Mesenchymal stem cell (in vitro differentiated cells and primary cell): Measurements from ENCODE around the gene USP4.

Experiments used
- DNase-seq: peaks from one replicate; pipeline ENCODE4 v3.0.0-alpha.2; 2013
- H2AFZ ChIP-seq: one replicate; pipeline ENCODE4 v1.6.1; 2013; ENCODE audit warnings: low read depth, mild to moderate bottlenecking, control low read depth, inconsistent platforms, low read length, moderate library complexity
- H2AK5ac ChIP-seq: 2 replicates; pipeline ENCODE4 v1.6.1; 2013; ENCODE audit warnings: low read length, moderate library complexity, mild to moderate bottlenecking, inconsistent platforms; ENCODE audit not compliant: severe bottlenecking
- H2BK120ac ChIP-seq: one replicate; pipeline ENCODE4 v1.6.1; 2013; ENCODE audit warnings: low read depth, mild to moderate bottlenecking, inconsistent platforms, low read length, moderate library complexity
- H2BK12ac ChIP-seq, 2 experiments: one replicate each; pipeline ENCODE4 v1.6.1; 2013; ENCODE audit warnings: inconsistent platforms in 2 of 2, low read length in 2 of 2, mild to moderate bottlenecking in 2 of 2, moderate library complexity in 2 of 2, control low read depth in 1 of 2
- H2BK15ac ChIP-seq: one replicate; pipeline ENCODE4 v1.6.1; 2013; ENCODE audit warnings: mild to moderate bottlenecking, low read depth, inconsistent platforms; ENCODE audit not compliant: poor library complexity, severe bottlenecking
- H2BK5ac ChIP-seq: 2 replicates; pipeline ENCODE4 v1.6.1; 2013; ENCODE audit warnings: low read depth, mild to moderate bottlenecking, low read length, control low read depth, inconsistent platforms; ENCODE audit not compliant: poor library complexity, severe bottlenecking
- H3K14ac ChIP-seq, 2 experiments: one replicate each; pipeline ENCODE4 v1.6.1; 2013; ENCODE audit warnings: inconsistent platforms in 2 of 2, low read length in 2 of 2, control low read depth in 1 of 2, mild to moderate bottlenecking in 1 of 2, moderate library complexity in 1 of 2
- H3K18ac ChIP-seq, 2 experiments: one replicate each; pipeline ENCODE4 v1.6.1; 2013; ENCODE audit warnings: inconsistent platforms in 2 of 2, low read length in 2 of 2, control low read depth in 1 of 2, low read depth in 1 of 2, mild to moderate bottlenecking in 1 of 2
- H3K23ac ChIP-seq, 2 experiments: one replicate each; pipeline ENCODE4 v1.6.1; 2013; ENCODE audit warnings: inconsistent platforms in 2 of 2, low read length in 2 of 2, mild to moderate bottlenecking in 2 of 2, moderate library complexity in 2 of 2, control low read depth in 1 of 2
- H3K27ac ChIP-seq: 2 replicates; pipeline ENCODE4 v1.5.1; 2013; ENCODE audit warnings: mild to moderate bottlenecking, moderate library complexity, low read length, control low read depth, inconsistent platforms; ENCODE audit not compliant: poor library complexity, severe bottlenecking
- H3K27me3 ChIP-seq, 2 experiments: 2 replicates each; pipeline versions ENCODE4 v1.6.1 to v1.7.0; 2013; ENCODE audit warnings: low read length in 2 of 2, mild to moderate bottlenecking in 2 of 2, moderate library complexity in 2 of 2, control low read depth in 1 of 2, inconsistent platforms in 1 of 2; ENCODE audit not compliant: control insufficient read depth in 1 of 2, insufficient read depth in 1 of 2
- H3K36me3 ChIP-seq, 2 experiments: 2 replicates each; pipeline versions ENCODE4 v1.6.1 to v1.7.0; 2013; ENCODE audit warnings: low read length in 2 of 2, control low read depth in 1 of 2, inconsistent platforms in 1 of 2, low read depth in 1 of 2, mild to moderate bottlenecking in 1 of 2; ENCODE audit not compliant: insufficient read depth in 2 of 2, control insufficient read depth in 1 of 2
- H3K4ac ChIP-seq, 2 experiments: one replicate each; pipeline ENCODE4 v1.6.1; 2013; ENCODE audit warnings: inconsistent platforms in 2 of 2, low read length in 2 of 2, mild to moderate bottlenecking in 2 of 2, moderate library complexity in 2 of 2, control low read depth in 1 of 2, low read depth in 1 of 2
- H3K4me1 ChIP-seq: 2 replicates; pipeline ENCODE4 v1.6.1; 2013; ENCODE audit warnings: low read depth, low read length, control low read depth; ENCODE audit not compliant: control insufficient read depth, insufficient read depth
- H3K4me2 ChIP-seq: 2 replicates; pipeline ENCODE4 v1.6.1; 2013; ENCODE audit warnings: low read length, mild to moderate bottlenecking, inconsistent platforms; ENCODE audit not compliant: poor library complexity, severe bottlenecking
- H3K4me3 ChIP-seq, 2 experiments: 2 replicates each; pipeline versions ENCODE4 v1.5.1 to v1.7.0; 2013; ENCODE audit warnings: low read length in 2 of 2, mild to moderate bottlenecking in 2 of 2, control low read depth in 1 of 2, low read depth in 1 of 2; ENCODE audit not compliant: insufficient read depth in 1 of 2
- H3K79me1 ChIP-seq: replicated peaks from 2 replicates; pipeline ENCODE4 v1.6.1; 2013; ENCODE audit warnings: mild to moderate bottlenecking, control low read depth, low read length, inconsistent platforms; ENCODE audit not compliant: poor library complexity, severe bottlenecking
- H3K9ac ChIP-seq: 2 replicates; pipeline ENCODE4 v1.7.0; 2013; ENCODE audit warnings: mild to moderate bottlenecking, low read length, moderate library complexity
- H3K9me3 ChIP-seq: 2 replicates; pipeline ENCODE4 v1.7.0; 2013; ENCODE audit warnings: mild to moderate bottlenecking, low read length; ENCODE audit not compliant: control insufficient read depth
- H4K8ac ChIP-seq: one replicate; pipeline ENCODE4 v1.6.1; 2013; ENCODE audit warnings: inconsistent platforms, mild to moderate bottlenecking, low read length, moderate library complexity
- H4K91ac ChIP-seq: one replicate; pipeline ENCODE4 v1.6.1; 2013; ENCODE audit warnings: mild to moderate bottlenecking, low read length, inconsistent platforms
- WGBS: methylation state at CpG from one replicate; pipeline ENCODE4 v1.1.7; 2013; ENCODE audit warnings: mixed read lengths; 5-methylcytosine and 5-hydroxymethylcytosine counted together

Gene USP4

DNA sequence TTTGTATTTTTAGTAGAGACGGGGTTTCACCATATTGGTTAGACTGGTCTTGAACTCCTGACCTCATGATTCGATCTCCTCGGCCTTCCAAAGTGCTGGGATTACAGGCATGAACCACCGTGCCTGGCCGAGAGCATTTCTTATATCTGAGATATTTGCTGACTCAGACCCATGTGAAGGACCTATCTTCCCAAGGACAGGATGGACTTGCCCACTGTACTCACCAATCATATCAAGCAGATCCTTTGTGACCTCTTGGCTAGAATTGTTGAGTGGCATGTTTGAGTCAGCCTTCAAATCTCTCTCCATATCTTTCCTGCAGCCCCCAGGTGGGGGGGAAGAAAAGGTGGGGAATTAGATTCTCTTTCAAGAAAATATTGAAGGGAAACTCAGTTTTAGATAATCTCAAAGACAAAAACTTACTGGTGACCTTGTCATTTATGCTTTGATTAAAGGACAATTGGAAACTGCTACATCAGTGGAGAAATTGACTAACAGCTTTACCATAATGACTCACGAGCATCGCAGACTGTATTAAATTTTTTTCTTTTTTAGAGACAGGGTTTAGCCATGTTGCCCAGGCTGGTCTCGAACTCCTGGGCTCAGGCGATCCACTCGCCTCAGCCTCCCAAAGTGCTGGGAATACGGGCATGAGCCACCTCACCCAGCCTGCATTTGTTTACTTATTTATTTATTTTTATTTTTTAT lies 65.9 kb downstream of the USP4 start:
- Histone ChIP-seq H3K9ac (no peak overlapping the region), H3K27ac (no peak overlapping the region), H4K8ac (no peak overlapping the region), H3K9me3 (no peaks in the 10 kb centered on the region), H3K36me3 (peaks cover 29 to 30% of the 10 kb centered on the region in 2 experiments), H3K4ac (no peak overlapping the region), H3K4me3 (no peak overlapping the region), H3K18ac (no peak overlapping the region), H2AK5ac (no peak overlapping the region), H3K23ac (no peak overlapping the region), H2BK120ac (no peak overlapping the region), H3K4me1 (peaks cover 8% of the 10 kb centered on the region), H3K4me2 (no peak overlapping the region), H2AFZ (no peak overlapping the region), H3K27me3 (no peaks in the 10 kb centered on the region), H3K14ac (no peak overlapping the region), H2BK15ac (no peak overlapping the region), H4K91ac (no peak overlapping the region), H2BK12ac (no peak overlapping the region), H2BK5ac (no peak overlapping the region), H3K79me1 (peaks cover 1% of the 10 kb centered on the region)
- 97% methylated on average over 10 of the region's 11 CpGs for WGBS
- DNase-seq = no peak

DNA sequence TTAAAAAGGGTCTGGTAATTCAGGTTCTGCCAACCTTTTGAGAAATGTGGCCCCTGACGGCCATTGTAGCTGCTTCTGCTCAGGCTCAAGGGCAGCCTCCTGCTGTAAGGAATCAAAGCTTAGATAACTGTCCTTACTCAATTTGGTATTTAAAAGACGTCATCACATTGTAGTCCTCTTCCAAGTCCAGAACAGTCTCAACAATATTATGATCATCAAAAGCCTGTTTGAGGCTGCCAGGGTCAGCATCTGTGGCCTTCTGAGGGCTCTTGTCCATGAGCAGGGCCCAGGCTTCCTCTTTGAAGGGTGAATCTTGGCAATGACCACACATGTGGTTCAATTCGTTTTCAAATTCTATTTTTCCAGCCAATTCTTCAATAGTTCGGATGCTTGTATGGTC lies 68.8 kb downstream of the USP4 start:
- Histone ChIP-seq H3K18ac (no peak overlapping the region), H2AK5ac (no peak overlapping the region), H2BK12ac (no peak overlapping the region), H3K4me3 (no peak overlapping the region), H3K27ac (no peak overlapping the region), H3K4me1 (peaks cover 4% of the 10 kb centered on the region), H3K9me3 (no peaks in the 10 kb centered on the region), H2BK120ac (no peak overlapping the region), H2AFZ (no peak overlapping the region), H4K91ac (no peak overlapping the region), H4K8ac (no peak overlapping the region), H3K4me2 (no peak overlapping the region), H2BK15ac (no peak overlapping the region), H2BK5ac (no peak overlapping the region), H3K27me3 (no peaks in the 10 kb centered on the region), H3K14ac (no peak overlapping the region), H3K4ac (no peak overlapping the region), H3K23ac (no peak overlapping the region), H3K9ac (no peak overlapping the region), H3K79me1 (peaks cover 1% of the 10 kb centered on the region), H3K36me3 (peaks cover 11 to 16% of the 10 kb centered on the region in 2 experiments)
- 98% methylated on average over 4 of the region's 4 CpGs for WGBS
- no peak for DNase-seq

DNA sequence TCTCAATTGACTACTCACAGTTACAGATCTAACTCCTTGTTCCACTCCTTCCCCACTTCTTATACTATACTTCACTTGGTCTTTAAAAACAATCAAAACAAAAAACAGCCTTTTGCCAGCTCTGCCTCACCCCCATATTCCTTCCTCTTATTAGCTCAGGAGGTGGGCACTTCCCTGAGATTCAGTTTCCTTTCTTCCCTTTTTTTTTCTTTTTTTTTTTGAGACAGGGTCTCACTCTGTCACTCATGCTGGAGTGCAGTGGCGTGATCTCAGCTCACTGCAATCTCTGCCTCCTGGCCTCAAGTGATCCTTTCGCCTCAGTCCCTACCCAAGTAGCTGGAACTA lies 69.7 kb downstream of the USP4 start:
- H3K36me3 ChIP-seq = peaks cover 11 to 16% of the 10 kb centered on the region in 2 experiments
- no peak overlapping the region for H2BK12ac ChIP-seq
- no peak overlapping the region for H4K8ac ChIP-seq
- H3K4ac ChIP-seq = no peak overlapping the region
- H3K23ac ChIP-seq = no peak overlapping the region
- H3K27ac ChIP-seq = no peak overlapping the region
- peaks cover 4% of the 10 kb centered on the region for H3K4me1 ChIP-seq
- no peak overlapping the region for H2AFZ ChIP-seq
- H3K14ac ChIP-seq = no peak overlapping the region
- no peak for DNase-seq
- no peak overlapping the region for H3K18ac ChIP-seq
- WGBS = 100% methylated on average over 2 of the region's 2 CpGs
- no peaks in the 10 kb centered on the region for H3K27me3 ChIP-seq
- H2BK120ac ChIP-seq = no peak overlapping the region
- H2BK5ac ChIP-seq = no peak overlapping the region
- H3K4me3 ChIP-seq = no peak overlapping the region
- no peak overlapping the region for H2BK15ac ChIP-seq
- no peaks in the 10 kb centered on the region for H3K9me3 ChIP-seq
- no peak overlapping the region for H3K9ac ChIP-seq
- H3K4me2 ChIP-seq = no peak overlapping the region
- H4K91ac ChIP-seq = no peak overlapping the region
- peaks cover 1% of the 10 kb centered on the region for H3K79me1 ChIP-seq
- no peak overlapping the region for H2AK5ac ChIP-seq

DNA sequence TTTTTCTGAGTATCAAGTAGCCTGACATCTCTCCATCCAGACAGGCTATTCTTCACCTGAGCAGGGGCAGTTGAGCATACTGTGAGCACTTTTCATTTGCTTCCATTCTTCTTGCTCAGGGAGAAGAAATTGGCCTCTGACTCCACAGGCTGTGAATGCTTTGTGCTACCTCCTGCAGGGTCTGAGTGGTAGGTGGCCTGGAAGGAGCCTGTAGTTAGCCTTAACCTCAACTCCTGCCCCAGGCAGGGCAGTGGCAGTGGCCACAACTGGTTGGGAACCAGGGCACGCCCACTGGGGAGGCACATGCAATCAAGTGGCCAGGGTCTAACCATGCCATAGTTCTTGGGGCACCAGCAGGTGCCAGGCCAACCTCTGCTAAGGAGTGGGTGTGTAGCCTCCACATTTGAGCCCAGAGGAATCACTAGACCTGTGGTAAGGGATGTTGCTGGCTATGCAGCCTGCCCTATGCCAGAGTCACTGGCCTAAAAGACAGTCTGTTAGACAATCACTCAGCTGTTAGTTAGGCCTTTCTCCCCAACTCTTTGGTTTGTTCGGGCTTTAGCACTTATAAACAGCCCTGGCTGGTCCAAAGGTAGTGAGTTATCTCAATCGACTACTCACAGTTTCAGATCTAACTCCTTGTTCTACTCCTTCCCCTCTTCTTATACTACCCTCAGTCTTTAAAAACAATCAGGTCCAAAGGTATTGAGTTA lies 70.3 kb downstream of the USP4 start:
- Histone ChIP-seq H3K9me3 (no peaks in the 10 kb centered on the region), H3K4me1 (peaks cover 4% of the 10 kb centered on the region), H3K27me3 (no peaks in the 10 kb centered on the region), H3K27ac (no peak overlapping the region), H3K79me1 (peaks cover 1% of the 10 kb centered on the region), H3K18ac (no peak overlapping the region), H4K91ac (no peak overlapping the region), H2BK120ac (no peak overlapping the region), H2BK5ac (no peak overlapping the region), H2AK5ac (no peak overlapping the region), H2BK12ac (no peak overlapping the region), H2AFZ (no peak overlapping the region), H4K8ac (peak overlapping the region; percentile 48), H3K4ac (no peak overlapping the region), H2BK15ac (no peak overlapping the region), H3K23ac (no peak overlapping the region), H3K9ac (no peak overlapping the region), H3K14ac (no peak overlapping the region), H3K4me3 (no peak overlapping the region), H3K4me2 (no peak overlapping the region), H3K36me3 (peaks cover 11 to 16% of the 10 kb centered on the region in 2 experiments)
- 97% methylated on average over 3 of the region's 3 CpGs for WGBS
- no peak for DNase-seq
